ENCODE measurements around the gene GNAQ.

DNA sequence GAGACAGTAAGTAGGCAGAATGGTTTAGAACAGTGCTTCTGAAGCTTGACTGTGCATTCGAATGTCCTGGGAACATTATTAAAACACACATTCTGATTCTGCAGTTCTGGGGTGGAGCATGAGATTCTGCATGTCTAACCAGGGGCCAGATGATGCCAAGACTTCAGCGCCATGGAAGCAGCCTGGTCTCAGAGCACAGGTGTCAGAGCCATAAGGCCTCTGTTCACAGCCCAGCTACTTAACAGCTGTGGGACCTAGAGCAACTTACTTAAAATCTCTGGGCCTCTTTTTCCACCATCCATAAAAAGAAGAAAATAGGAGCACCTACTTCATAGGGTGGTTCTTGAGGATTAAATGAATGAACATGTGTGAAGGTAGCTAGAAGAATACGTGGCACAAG, 84.0 kb downstream of the GNAQ start:
- TF ChIP-seq POLR2A (IDR thresholded peaks at IDR 0.05; ENCODE audit: extremely low read depth, insufficient read length) (no peak), CTCF (IDR thresholded peaks at IDR 0.05; ENCODE audit: low read depth, low read length) (no peak)
- TF ChIP-seq, protein P1, sequence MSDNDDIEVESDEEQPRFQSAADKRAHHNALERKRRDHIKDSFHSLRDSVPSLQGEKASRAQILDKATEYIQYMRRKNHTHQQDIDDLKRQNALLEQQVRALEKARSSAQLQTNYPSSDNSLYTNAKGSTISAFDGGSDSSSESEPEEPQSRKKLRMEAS (IDR thresholded peaks at IDR 0.05; ENCODE audit: low read depth, low read length): no peak
